22Rv1 (cell line): Measurements from ENCODE around the gene PDK2.

ENCODE experiments used
- H3K27ac ChIP-seq: fragments of 450-650 bp; 2 replicates; pipeline ENCODE4 v1.5.1; 2017
- ZFX ChIP-seq: fragments of 450-650 bp; IDR thresholded peaks from 2 replicates; pipeline ENCODE4 v1.6.1; 2017; ENCODE audit warnings: antibody characterized with exemption, borderline replicate concordance
- TF ChIP-seq, protein P1 (sequence below): fragments of 450-650 bp; IDR thresholded peaks from 2 replicates; pipeline ENCODE4 v1.5.1; 2017; ENCODE audit warnings: mild to moderate bottlenecking

Gene PDK2

DNA sequence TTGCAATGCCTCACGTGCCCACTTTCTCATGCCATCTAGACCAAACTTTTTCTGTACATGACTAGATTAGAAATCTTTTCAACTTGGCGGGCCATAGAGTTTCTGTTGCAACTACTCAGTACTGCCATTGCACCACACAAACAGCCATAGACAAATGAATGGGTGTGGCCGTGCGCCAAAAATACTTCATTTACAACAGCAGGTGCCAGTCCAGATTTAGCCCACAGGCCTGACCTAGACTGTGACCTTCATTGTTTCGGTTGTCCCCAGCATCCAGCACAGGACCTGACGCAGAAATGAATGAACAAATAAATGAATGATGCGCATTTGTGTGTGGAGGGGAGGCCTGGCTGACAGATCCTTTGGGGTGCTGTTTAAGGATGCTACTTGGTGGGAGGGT is 14.3 kb upstream of the PDK2 start:
- no peak overlapping the region for H3K27ac ChIP-seq

DNA sequence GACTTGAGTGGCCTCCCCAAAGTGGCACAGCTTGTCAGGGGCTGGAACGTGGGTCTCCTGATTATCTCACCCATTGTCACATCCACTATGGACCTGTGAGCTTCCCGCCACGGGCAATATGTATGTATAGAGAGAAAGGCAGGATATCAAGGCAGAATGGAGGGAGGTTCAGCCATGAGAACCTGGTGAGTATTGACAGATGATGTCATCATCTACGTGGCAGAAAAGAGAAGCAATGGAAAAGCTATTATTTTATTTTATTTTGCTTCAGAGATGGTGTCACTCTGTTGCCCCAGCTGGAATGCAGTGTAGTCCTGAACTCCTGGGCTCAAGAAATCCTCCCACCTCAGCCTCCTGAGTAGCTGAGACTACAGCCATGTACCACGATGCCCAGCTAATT is 13.4 kb upstream of the PDK2 start:
- H3K27ac ChIP-seq, result no peak overlapping the region
- TF ChIP-seq ZFX, result no peak
- TF ChIP-seq, protein P1, sequence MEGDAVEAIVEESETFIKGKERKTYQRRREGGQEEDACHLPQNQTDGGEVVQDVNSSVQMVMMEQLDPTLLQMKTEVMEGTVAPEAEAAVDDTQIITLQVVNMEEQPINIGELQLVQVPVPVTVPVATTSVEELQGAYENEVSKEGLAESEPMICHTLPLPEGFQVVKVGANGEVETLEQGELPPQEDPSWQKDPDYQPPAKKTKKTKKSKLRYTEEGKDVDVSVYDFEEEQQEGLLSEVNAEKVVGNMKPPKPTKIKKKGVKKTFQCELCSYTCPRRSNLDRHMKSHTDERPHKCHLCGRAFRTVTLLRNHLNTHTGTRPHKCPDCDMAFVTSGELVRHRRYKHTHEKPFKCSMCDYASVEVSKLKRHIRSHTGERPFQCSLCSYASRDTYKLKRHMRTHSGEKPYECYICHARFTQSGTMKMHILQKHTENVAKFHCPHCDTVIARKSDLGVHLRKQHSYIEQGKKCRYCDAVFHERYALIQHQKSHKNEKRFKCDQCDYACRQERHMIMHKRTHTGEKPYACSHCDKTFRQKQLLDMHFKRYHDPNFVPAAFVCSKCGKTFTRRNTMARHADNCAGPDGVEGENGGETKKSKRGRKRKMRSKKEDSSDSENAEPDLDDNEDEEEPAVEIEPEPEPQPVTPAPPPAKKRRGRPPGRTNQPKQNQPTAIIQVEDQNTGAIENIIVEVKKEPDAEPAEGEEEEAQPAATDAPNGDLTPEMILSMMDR, result no peak

More for the DNA sequence above, 14.3 kb upstream of the PDK2 start:
- TF ChIP-seq, protein P1, result no peak
- TF ChIP-seq ZFX, result no peak

DNA sequence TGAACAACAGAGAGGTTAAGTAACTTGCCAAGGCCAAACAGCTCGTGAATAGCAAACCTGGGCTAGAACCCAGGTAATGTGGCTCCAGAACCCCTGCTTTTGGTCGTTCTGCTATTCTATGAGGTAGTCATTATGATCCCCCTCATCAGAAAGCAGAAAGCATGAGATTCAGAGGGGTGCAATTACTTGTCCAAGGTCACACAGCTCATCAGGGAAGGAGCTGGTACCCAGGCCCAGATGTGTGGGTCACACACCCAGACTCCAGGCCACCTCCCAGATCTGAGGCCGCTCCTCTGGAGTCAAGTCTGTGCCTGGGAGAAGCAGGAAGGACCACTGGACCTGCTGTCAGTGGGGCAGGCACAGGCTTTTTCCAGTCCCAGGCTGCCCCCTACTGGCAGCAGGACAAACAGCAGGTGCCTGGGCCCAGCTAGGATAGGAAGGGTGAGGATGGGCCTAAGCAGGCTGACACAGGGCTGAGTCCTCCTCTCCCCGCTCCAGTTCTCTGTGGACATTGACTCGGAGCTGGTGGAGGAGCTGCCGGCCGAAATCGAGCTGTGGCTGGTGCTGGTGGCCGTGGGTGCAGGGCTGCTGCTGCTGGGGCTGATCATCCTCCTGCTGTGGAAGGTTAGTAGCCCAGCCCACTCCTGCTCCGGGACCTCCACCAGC is 7.8 kb upstream of the PDK2 start:
- TF ChIP-seq, protein P1, result peak; percentile 92
- no peak for TF ChIP-seq ZFX
- H3K27ac ChIP-seq, result no peak overlapping the region

DNA sequence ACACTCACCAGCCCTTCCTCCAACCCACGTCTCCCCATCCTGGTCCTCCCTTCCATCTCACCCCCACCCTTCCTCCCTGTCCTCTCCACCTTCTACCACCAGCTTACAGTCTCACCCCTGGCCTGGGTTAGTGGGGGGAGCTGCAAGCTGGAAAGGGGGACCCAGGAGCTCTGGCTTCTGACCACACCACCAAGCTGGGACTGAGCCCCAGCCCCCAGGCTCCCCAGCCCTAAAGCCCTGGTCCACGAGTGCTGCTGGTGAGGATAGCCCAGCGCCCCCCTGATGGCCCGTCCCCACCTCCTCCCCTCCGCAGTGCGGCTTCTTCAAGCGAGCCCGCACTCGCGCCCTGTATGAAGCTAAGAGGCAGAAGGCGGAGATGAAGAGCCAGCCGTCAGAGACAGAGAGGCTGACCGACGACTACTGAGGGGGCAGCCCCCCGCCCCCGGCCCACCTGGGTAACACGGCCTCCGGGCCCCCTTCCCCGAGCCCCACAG is 7.2 kb upstream of the PDK2 start:
- TF ChIP-seq ZFX, result no peak
- TF ChIP-seq, protein P1, result no peak
- H3K27ac ChIP-seq, result no peak overlapping the region

DNA sequence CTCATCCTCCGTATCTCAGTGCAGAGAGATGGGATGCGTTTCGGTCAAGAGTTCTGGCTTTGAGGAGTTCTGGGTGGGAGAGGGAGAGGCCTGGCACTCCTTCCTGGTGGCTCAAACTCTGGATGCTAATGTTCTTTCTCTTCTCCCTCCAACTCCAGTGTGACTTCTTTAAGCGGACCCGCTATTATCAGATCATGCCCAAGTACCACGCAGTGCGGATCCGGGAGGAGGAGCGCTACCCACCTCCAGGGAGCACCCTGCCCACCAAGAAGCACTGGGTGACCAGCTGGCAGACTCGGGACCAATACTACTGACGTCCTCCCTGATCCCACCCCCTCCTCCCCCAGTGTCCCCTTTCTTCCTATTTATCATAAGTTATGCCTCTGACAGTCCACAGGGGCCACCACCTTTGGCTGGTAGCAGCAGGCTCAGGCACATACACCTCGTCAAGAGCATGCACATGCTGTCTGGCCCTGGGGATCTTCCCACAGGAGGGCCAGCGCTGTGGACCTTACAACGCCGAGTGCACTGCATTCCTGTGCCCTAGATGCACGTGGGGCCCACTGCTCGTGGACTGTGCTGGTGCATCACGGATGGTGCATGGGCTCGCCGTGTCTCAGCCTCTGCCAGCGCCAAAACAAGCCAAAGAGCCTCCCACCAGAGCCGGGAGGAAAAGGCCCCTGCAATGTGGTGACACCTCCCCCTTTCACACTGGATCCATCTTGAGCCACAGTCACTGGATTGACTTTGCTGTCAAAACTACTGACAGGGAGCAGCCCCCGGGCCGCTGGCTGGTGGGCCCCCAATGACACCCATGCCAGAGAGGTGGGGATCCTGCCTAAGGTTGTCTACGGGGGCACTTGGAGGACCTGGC is 6.0 kb upstream of the PDK2 start:
- H3K27ac ChIP-seq, result no peak overlapping the region
- TF ChIP-seq, protein P1, result no peak
- TF ChIP-seq ZFX, result no peak

DNA sequence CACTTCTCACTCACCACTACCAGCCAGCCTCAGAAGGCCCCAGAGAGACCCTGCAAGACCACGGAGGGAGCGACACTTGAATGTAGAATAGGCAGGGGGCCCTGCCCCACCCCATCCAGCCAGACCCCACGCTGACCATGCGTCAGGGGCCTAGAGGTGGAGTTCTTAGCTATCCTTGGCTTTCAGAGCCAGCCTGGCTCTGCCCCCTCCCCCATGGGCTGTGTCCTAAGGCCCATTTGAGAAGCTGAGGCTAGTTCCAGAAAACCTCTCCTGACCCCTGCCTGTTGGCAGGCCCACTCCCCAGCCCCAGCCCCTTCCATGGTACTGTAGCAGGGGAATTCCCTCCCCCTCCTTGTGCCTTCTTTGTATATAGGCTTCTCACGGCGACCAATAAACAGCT is 5.1 kb upstream of the PDK2 start:
- no peak for TF ChIP-seq ZFX
- TF ChIP-seq, protein P1, result no peak
- no peak overlapping the region for H3K27ac ChIP-seq
